Neural progenitor cell (in vitro differentiated cells): Measurements from ENCODE around the gene SPAAR.

Source experiments
- CTCF ChIP-seq: fragments of 200-600 bp; sonication (generic); IDR thresholded peaks from 2 replicates; pipeline ENCODE4 v1.5.1; 2017; ENCODE audit warnings: antibody characterized with exemption, mild to moderate bottlenecking
- EZH2 ChIP-seq: fragments of 200-600 bp; sonication (generic); IDR thresholded peaks from 2 replicates; pipeline ENCODE4 v1.6.1; 2017; ENCODE audit warnings: antibody characterized with exemption, mild to moderate bottlenecking, moderate library complexity

DNA sequence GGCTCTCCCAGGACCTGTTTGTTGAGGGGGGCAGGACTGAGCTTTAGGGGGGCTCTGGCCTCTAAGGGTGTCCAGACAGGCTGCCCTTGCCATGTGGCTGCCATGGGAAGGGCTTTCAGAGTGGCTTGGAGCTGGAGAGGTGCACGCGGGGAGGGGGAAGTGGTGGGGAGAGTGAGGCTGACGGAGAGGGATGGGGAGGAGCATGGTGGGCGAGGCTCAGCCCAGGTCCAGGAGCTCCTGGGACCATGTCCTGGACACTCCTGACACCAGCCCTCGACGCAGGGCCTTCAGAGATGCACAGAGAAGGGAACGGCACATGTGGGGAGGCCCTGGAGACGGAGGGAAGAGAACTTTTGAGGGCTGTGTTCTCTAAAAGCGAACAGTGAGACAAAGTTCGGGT is 2.4 kb downstream of the SPAAR start:
- TF ChIP-seq CTCF (no peak), EZH2 (no peak)
